ENCODE measurements around the gene CACNG7. TPM values are rescaled to one million over a fixed set of nuclear protein-coding genes. Genes with fewer than 3 reads are reported as not detected.
A peak's percentile ranks its signal among the peaks of the same experiment; 100 is the strongest.

CACNG7 gene
- total RNA-seq, 1 experiment from 2014 or later, result not detected

DNA sequence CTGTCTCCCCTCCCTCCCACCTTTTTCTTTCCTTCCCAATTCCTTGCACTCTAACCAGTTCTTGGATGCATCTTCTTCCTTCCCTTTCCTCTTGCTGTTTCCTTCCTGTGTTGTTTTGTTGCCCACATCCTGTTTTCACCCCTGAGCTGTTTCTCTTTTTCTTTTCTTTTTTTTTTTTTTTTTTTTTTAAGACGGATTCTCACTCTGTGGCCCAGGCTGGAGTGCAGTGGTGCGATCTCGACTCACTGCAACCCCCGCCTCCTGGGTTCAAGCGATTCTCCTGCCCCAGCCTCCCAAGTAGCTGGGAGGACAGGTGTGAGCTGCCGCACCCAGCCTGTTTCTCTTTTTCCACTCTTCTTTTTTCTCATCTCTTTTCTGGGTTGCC lies 34.5 kb upstream of the CACNG7 start (continued):
- TF ChIP-seq ZNF274 (IDR thresholded peaks at IDR 0.05; ENCODE audit: low read depth, low read length) (no peak), SIN3A (IDR thresholded peaks at IDR 0.05; ENCODE audit: low read depth) (no peak), CBX3 (IDR thresholded peaks at IDR 0.05; ENCODE audit: low read depth) (no peak)

GRCh38 chr19:53875602-53876325 lies 33.3 kb upstream of the CACNG7 start:
- Histone ChIP-seq H3K4me1 (ENCODE audit: control insufficient read depth in 1 of 2, insufficient read depth in 2 of 2, low read length in 2 of 2) (peaks cover 11 to 16% of the 10 kb centered on the region in 2 experiments), H3K9me3 (ENCODE audit: control insufficient read depth in 1 of 2, insufficient read depth in 1 of 2, low read depth in 1 of 2, low read length in 2 of 2) (no peaks in the 10 kb centered on the region), H3K9me2 (ENCODE audit: insufficient read depth) (no peaks in the 10 kb centered on the region), H3K79me2 (ENCODE audit: insufficient read depth, low read length) (peaks cover 20% of the 10 kb centered on the region; the same call in 1 of the 2 replicates), H3K4me2 (ENCODE audit: low read length) (no peak overlapping the region), H3K4me3 (replicated peaks in 1 of 2; ENCODE audit: low read depth in 1 of 2, low read length in 2 of 2) (no peak overlapping the region), H3K27ac (ENCODE audit: low read depth, low read length) (no peak overlapping the region), H3K27me3 (ENCODE audit: insufficient read depth, low read length) (no peaks in the 10 kb centered on the region), H2AFZ (ENCODE audit: low read depth, low read length, poor library complexity, severe bottlenecking) (no peak overlapping the region), H3K9ac (ENCODE audit: low read length) (no peak overlapping the region), H4K20me1 (ENCODE audit: insufficient read depth) (no peaks in the 10 kb centered on the region), H3K36me3 (ENCODE audit: control insufficient read depth in 1 of 2, insufficient read depth in 2 of 2, low read length in 2 of 2) (peaks cover 16 to 21% of the 10 kb centered on the region in 2 experiments)
- ChIA-PET RAD21 (ENCODE audit: low non-redundant PET in 1 of 2, low total read pairs in 2 of 2, uncharacterized antibody in 2 of 2, unreplicated experiment in 2 of 2) (no interaction called here), CTCF (interaction anchor here (1.3 to 1.5 kb wide), 2 partner anchors 8 to 149 kb away, joined by 3 to 6 read pairs; partner anchors contain the start of gene MYADM), POLR2A (interaction anchor here (1.0 to 2.7 kb wide), 2 partner anchors 8 to 13 kb away, joined by 3 to 15 read pairs; partner anchors contain the start of gene MYADM)
- ATAC-seq (no peak), DNase-seq (ENCODE audit: low read depth, low spot score) (no peak)
- TSS peak; percentile 38 for BruUV-seq (replicated peaks)
- TF ChIP-seq CEBPB (IDR thresholded peaks at IDR 0.05; ENCODE audit: low read depth) (no peak), JUND (IDR thresholded peaks at IDR 0.05) (no peak)
- intact Hi-C loops (cut with micrococcal nuclease), result no loop called here

GRCh38 chr19:53876651-53877224 lies 32.3 kb upstream of the CACNG7 start:
- H3K4me3 ChIP-seq (replicated peaks in 1 of 2; ENCODE audit: low read depth in 1 of 2, low read length in 2 of 2), result no peak overlapping the region
- H4K20me1 ChIP-seq (ENCODE audit: insufficient read depth), result no peaks in the 10 kb centered on the region
- no peaks in the 10 kb centered on the region for H3K27me3 ChIP-seq (ENCODE audit: insufficient read depth, low read length)
- BruUV-seq (replicated peaks), result no TSS peak
- H3K9ac ChIP-seq (ENCODE audit: low read length), result no peak overlapping the region
- RAD21 ChIA-PET (ENCODE audit: low non-redundant PET in 1 of 2, low total read pairs in 2 of 2, uncharacterized antibody in 2 of 2, unreplicated experiment in 2 of 2), result no interaction called here
- no peaks in the 10 kb centered on the region for H3K9me3 ChIP-seq (ENCODE audit: control insufficient read depth in 1 of 2, insufficient read depth in 1 of 2, low read depth in 1 of 2, low read length in 2 of 2)
- DNase-seq (ENCODE audit: low read depth, low spot score) (no peak), ATAC-seq (no peak)
- no peak overlapping the region for H3K4me2 ChIP-seq (ENCODE audit: low read length)
- intact Hi-C loops (cut with micrococcal nuclease), result no loop called here
- H3K79me2 ChIP-seq (ENCODE audit: insufficient read depth, low read length), result peaks cover 11% of the 10 kb centered on the region; the same call in 1 of the 2 replicates
- H3K27ac ChIP-seq (ENCODE audit: low read depth, low read length), result no peak overlapping the region
- no peaks in the 10 kb centered on the region for H3K9me2 ChIP-seq (ENCODE audit: insufficient read depth)
- POLR2A ChIA-PET, result interaction anchor here (1.0 to 2.7 kb wide), 3 partner anchors 9 to 12 kb away, joined by 3 to 15 read pairs (median 4); partner anchors contain the start of gene MYADM
- peaks cover 18 to 26% of the 10 kb centered on the region in 2 experiments for H3K4me1 ChIP-seq (ENCODE audit: control insufficient read depth in 1 of 2, insufficient read depth in 2 of 2, low read length in 2 of 2)
- CTCF ChIA-PET, result interaction anchor here (1.0 to 1.5 kb wide), 3 partner anchors 9 to 153 kb away, joined by 3 to 6 read pairs (median 3); partner anchors contain the start of gene MYADM
- TF ChIP-seq FOSL1 (IDR thresholded peaks at IDR 0.05; ENCODE audit: low read depth), result no peak
- H3K36me3 ChIP-seq (ENCODE audit: control insufficient read depth in 1 of 2, insufficient read depth in 2 of 2, low read length in 2 of 2), result peaks cover 15 to 16% of the 10 kb centered on the region in 2 experiments
- H2AFZ ChIP-seq (ENCODE audit: low read depth, low read length, poor library complexity, severe bottlenecking), result no peak overlapping the region

Data from HCT116 (cell line).